Neuronal stem cell (in vitro differentiated cells): ENCODE measurements around the gene FOXF2.

ENCODE experiments used
- DNase-seq: peaks from one replicate; pipeline ENCODE4 v3.0.0-alpha.2; 2013; ENCODE audit warnings: low spot score
- H2AFZ ChIP-seq: one replicate; pipeline ENCODE4 v1.6.1; 2013; ENCODE audit warnings: mild to moderate bottlenecking, low read length, inconsistent platforms
- H2AK5ac ChIP-seq: 2 replicates; pipeline ENCODE4 v1.6.1; 2013; ENCODE audit warnings: low read depth, mild to moderate bottlenecking, inconsistent platforms, low read length, moderate library complexity, mixed read lengths
- H2BK120ac ChIP-seq: 2 replicates; pipeline ENCODE4 v1.6.1; 2013; ENCODE audit warnings: low read depth, mild to moderate bottlenecking, inconsistent platforms, low read length, moderate library complexity, mixed read lengths
- H2BK12ac ChIP-seq: one replicate; pipeline ENCODE4 v1.6.1; 2013; ENCODE audit warnings: low read length, inconsistent platforms
- H2BK15ac ChIP-seq: 2 replicates; pipeline ENCODE4 v1.6.1; 2013; ENCODE audit warnings: mild to moderate bottlenecking, low read length, inconsistent platforms, mixed read lengths
- H2BK5ac ChIP-seq: one replicate; pipeline ENCODE4 v1.6.1; 2013; ENCODE audit warnings: inconsistent platforms, mild to moderate bottlenecking, low read length, moderate library complexity
- H3K14ac ChIP-seq: one replicate; pipeline ENCODE4 v1.6.1; 2013; ENCODE audit warnings: low read length, inconsistent platforms
- H3K18ac ChIP-seq: 2 replicates; pipeline ENCODE4 v1.6.1; 2013; ENCODE audit warnings: low read length, inconsistent platforms
- H3K23ac ChIP-seq: 2 replicates; pipeline ENCODE4 v1.6.1; 2013; ENCODE audit warnings: low read depth, mild to moderate bottlenecking, mixed read lengths, low read length, inconsistent platforms; ENCODE audit not compliant: poor library complexity
- H3K27ac ChIP-seq: replicated peaks from 3 replicates; pipeline ENCODE4 v1.5.1; 2013; ENCODE audit warnings: low read length, inconsistent platforms
- H3K27me3 ChIP-seq, 3 experiments: 2 replicates each; pipeline ENCODE4 v1.6.1; 2013; ENCODE audit warnings: low read length in 3 of 3, mild to moderate bottlenecking in 2 of 3, inconsistent platforms in 1 of 3, low read depth in 1 of 3, mixed read lengths in 1 of 3, moderate library complexity in 1 of 3; ENCODE audit not compliant: control insufficient read depth in 3 of 3, insufficient read depth in 3 of 3
- H3K36me3 ChIP-seq, 2 donors: replicated peaks in 1 of 2; 2 replicates each; pipeline ENCODE4 v1.6.1; 2013; ENCODE audit warnings: low read length in 2 of 2; ENCODE audit not compliant: control insufficient read depth in 2 of 2, insufficient read depth in 2 of 2
- H3K4ac ChIP-seq: 2 replicates; pipeline ENCODE4 v1.6.1; 2013; ENCODE audit warnings: inconsistent platforms, mild to moderate bottlenecking, low read length, moderate library complexity
- H3K4me1 ChIP-seq, 2 donors: 1 replicate in 1 of 2; 2 replicates in 1 of 2; pipeline ENCODE4 v1.6.1; 2013; ENCODE audit warnings: low read length in 2 of 2, low read depth in 1 of 2; ENCODE audit not compliant: control insufficient read depth in 2 of 2, insufficient read depth in 1 of 2
- H3K4me2 ChIP-seq: one replicate; pipeline ENCODE4 v1.6.1; 2013; ENCODE audit warnings: mild to moderate bottlenecking, low read length, inconsistent platforms; ENCODE audit not compliant: insufficient read depth, poor library complexity, severe bottlenecking
- H3K4me3 ChIP-seq, 2 donors: 2 replicates each; pipeline ENCODE4 v1.5.1; 2013; ENCODE audit warnings: low read length in 2 of 2, mild to moderate bottlenecking in 2 of 2, inconsistent platforms in 1 of 2, moderate library complexity in 1 of 2
- H3K79me1 ChIP-seq: one replicate; pipeline ENCODE4 v1.6.1; 2013; ENCODE audit warnings: low read depth, mild to moderate bottlenecking, inconsistent platforms, low read length, moderate library complexity
- H3K9ac ChIP-seq: one replicate; pipeline ENCODE4 v1.6.1; 2013; ENCODE audit warnings: mild to moderate bottlenecking, low read depth, low read length, inconsistent platforms; ENCODE audit not compliant: poor library complexity
- H3K9me3 ChIP-seq, 2 donors: replicated peaks in 1 of 2; 2 replicates each; pipeline versions ENCODE3 to v1.6.1; 2013; ENCODE audit warnings: low read length in 2 of 2, mild to moderate bottlenecking in 2 of 2, inconsistent platforms in 1 of 2, low read depth in 1 of 2, mixed read lengths in 1 of 2, moderate library complexity in 1 of 2; ENCODE audit not compliant: control insufficient read depth in 2 of 2, insufficient read depth in 1 of 2
- H4K8ac ChIP-seq: one replicate; pipeline ENCODE4 v1.6.1; 2013; ENCODE audit warnings: low read depth, mild to moderate bottlenecking, inconsistent platforms, low read length, moderate library complexity
- H4K91ac ChIP-seq: one replicate; pipeline ENCODE4 v1.6.1; 2013; ENCODE audit warnings: low read length, low read depth, mild to moderate bottlenecking, inconsistent platforms; ENCODE audit not compliant: poor library complexity
- WGBS, 2 donors: extraction: QIAGEN DNeasy Blood & Tissue Kit; methylation state at CpG; one replicate each; pipeline ENCODE4 v1.1.7; 2013; ENCODE audit warnings: missing lambda C conversion rate in 2 of 2, mixed read lengths in 1 of 2; ENCODE audit not compliant: insufficient read length in 2 of 2, insufficient replicate concordance in 1 of 2; ENCODE audit errors: extremely low coverage in 2 of 2; 5-methylcytosine and 5-hydroxymethylcytosine counted together

FOXF2 gene

GRCh38 chr6:1422290-1422689 is 32.9 kb downstream of the FOXF2 start:
- H2BK15ac ChIP-seq = no peak overlapping the region
- peaks cover 0 to 4% (median 0%) of the 10 kb centered on the region in 3 experiments for H3K27me3 ChIP-seq
- no peak overlapping the region for H3K4me2 ChIP-seq
- H3K9ac ChIP-seq = no peak overlapping the region
- no peak overlapping the region for H2AK5ac ChIP-seq
- peaks cover 0 to 3% of the 10 kb centered on the region in 2 donors for H3K9me3 ChIP-seq
- H2BK12ac ChIP-seq = no peak overlapping the region
- no peak overlapping the region for H4K8ac ChIP-seq
- no peak overlapping the region for H3K27ac ChIP-seq
- H3K79me1 ChIP-seq = no peaks in the 10 kb centered on the region
- H2AFZ ChIP-seq = no peak overlapping the region
- no peak overlapping the region for H4K91ac ChIP-seq
- no CpG with 5 or more reads among the region's 1 CpG for WGBS, 2 donors
- no peaks in the 10 kb centered on the region for H3K4me1 ChIP-seq
- H3K4ac ChIP-seq = no peak overlapping the region
- H3K18ac ChIP-seq = no peak overlapping the region
- no peak for DNase-seq
- no peak overlapping the region for H3K4me3 ChIP-seq
- H2BK5ac ChIP-seq = no peak overlapping the region
- H2BK120ac ChIP-seq = no peak overlapping the region
- H3K36me3 ChIP-seq = no peaks in the 10 kb centered on the region
- no peak overlapping the region for H3K23ac ChIP-seq
- no peak overlapping the region for H3K14ac ChIP-seq

DNA sequence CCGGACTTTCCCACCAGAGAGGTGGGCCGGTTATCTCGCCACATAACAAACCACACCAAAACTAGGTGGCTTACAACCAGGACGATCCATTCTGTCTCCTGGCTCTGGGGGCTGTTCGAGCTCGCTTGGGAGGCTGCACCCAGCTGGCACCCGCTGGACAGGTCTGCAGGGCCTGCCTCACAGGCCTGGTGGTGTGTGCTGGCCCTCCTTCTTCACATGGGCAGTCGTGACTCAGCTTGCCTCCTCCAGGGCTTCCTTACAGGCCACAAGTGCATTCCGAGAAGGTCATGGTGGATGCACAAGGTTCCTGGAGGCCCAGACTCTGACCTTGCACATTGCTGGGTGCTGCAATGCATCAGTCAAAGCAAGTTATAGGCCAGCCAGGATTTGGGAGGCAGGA is 34.2 kb downstream of the FOXF2 start:
- WGBS, 2 donors = no CpG with 5 or more reads among the region's 9 CpGs
- H2AFZ ChIP-seq = no peak overlapping the region

GRCh38 chr6:1424306-1424927 is 35.0 kb downstream of the FOXF2 start:
- no peak overlapping the region for H3K4me3 ChIP-seq
- H3K18ac ChIP-seq = no peak overlapping the region
- H3K27ac ChIP-seq = no peak overlapping the region
- no peak overlapping the region for H3K4ac ChIP-seq
- WGBS, 2 donors = no CpG with 5 or more reads among the region's 16 CpGs
- H2BK12ac ChIP-seq = no peak overlapping the region
- H4K8ac ChIP-seq = no peak overlapping the region
- no peaks in the 10 kb centered on the region for H3K4me1 ChIP-seq
- no peak overlapping the region for H2BK5ac ChIP-seq
- H3K4me2 ChIP-seq = no peak overlapping the region
- no peak overlapping the region for H2AK5ac ChIP-seq
- no peak overlapping the region for H2AFZ ChIP-seq
- H2BK15ac ChIP-seq = no peak overlapping the region
- H3K36me3 ChIP-seq = no peaks in the 10 kb centered on the region
- H3K9ac ChIP-seq = no peak overlapping the region
- no peaks in the 10 kb centered on the region for H3K79me1 ChIP-seq
- H3K23ac ChIP-seq = no peak overlapping the region
- peak; percentile 17 for DNase-seq
- H3K27me3 ChIP-seq = peaks cover 0 to 4% (median 0%) of the 10 kb centered on the region in 3 experiments
- no peak overlapping the region for H3K14ac ChIP-seq
- no peak overlapping the region for H4K91ac ChIP-seq
- H2BK120ac ChIP-seq = no peak overlapping the region
- H3K9me3 ChIP-seq = peaks cover 0 to 3% of the 10 kb centered on the region in 2 donors

More for the DNA sequence above, 34.2 kb downstream of the FOXF2 start:
- no peaks in the 10 kb centered on the region for H3K36me3 ChIP-seq
- H4K8ac ChIP-seq = no peak overlapping the region
- H4K91ac ChIP-seq = no peak overlapping the region
- H3K18ac ChIP-seq = no peak overlapping the region
- no peak overlapping the region for H3K9ac ChIP-seq
- H2BK5ac ChIP-seq = no peak overlapping the region
- no peak overlapping the region for H2BK15ac ChIP-seq
- no peak overlapping the region for H2AK5ac ChIP-seq
- peak overlapping the region in 1 of 2 donors; percentile 6 for H3K4me3 ChIP-seq
- H3K9me3 ChIP-seq = peaks cover 0 to 3% of the 10 kb centered on the region in 2 donors
- DNase-seq = no peak
- no peak overlapping the region for H3K14ac ChIP-seq
- peaks cover 0 to 4% (median 0%) of the 10 kb centered on the region in 3 experiments for H3K27me3 ChIP-seq
- H3K4me2 ChIP-seq = no peak overlapping the region
- H3K27ac ChIP-seq = no peak overlapping the region
- no peak overlapping the region for H2BK120ac ChIP-seq
- no peaks in the 10 kb centered on the region for H3K79me1 ChIP-seq
- H3K4me1 ChIP-seq = no peaks in the 10 kb centered on the region
- H3K4ac ChIP-seq = no peak overlapping the region
- no peak overlapping the region for H2BK12ac ChIP-seq
- no peak overlapping the region for H3K23ac ChIP-seq

- no peak overlapping the region for H2BK15ac ChIP-seq
- H3K18ac ChIP-seq = peak overlapping the region; percentile 77
- no peaks in the 10 kb centered on the region for H3K79me1 ChIP-seq
- no peak overlapping the region for H3K4ac ChIP-seq
- H2AFZ ChIP-seq = no peak overlapping the region
- no peak overlapping the region for H3K4me3 ChIP-seq
- no peak overlapping the region for H2BK120ac ChIP-seq
- H3K36me3 ChIP-seq = no peaks in the 10 kb centered on the region
- H3K9ac ChIP-seq = no peak overlapping the region
- no peak overlapping the region for H2BK12ac ChIP-seq
- H4K8ac ChIP-seq = no peak overlapping the region
- no peaks in the 10 kb centered on the region for H3K9me3 ChIP-seq
- H3K4me1 ChIP-seq = no peaks in the 10 kb centered on the region
- no peak overlapping the region for H3K23ac ChIP-seq
- no peak overlapping the region for H2AK5ac ChIP-seq
- no CpG with 5 or more reads among the region's 10 CpGs for WGBS, 2 donors
- no peak for DNase-seq
- H2BK5ac ChIP-seq = no peak overlapping the region
- no peak overlapping the region for H4K91ac ChIP-seq
- no peak overlapping the region for H3K27ac ChIP-seq
- no peak overlapping the region for H3K4me2 ChIP-seq
- H3K27me3 ChIP-seq = peaks cover 0 to 4% (median 0%) of the 10 kb centered on the region in 3 experiments
- H3K14ac ChIP-seq = no peak overlapping the region
These were observed 37.0 kb downstream of the FOXF2 start for GRCh38 chr6:1426416-1426815.
